K562 (cell line): ENCODE measurements around the gene MLLT1. TPM values are rescaled to one million over a fixed set of nuclear protein-coding genes. Genes with fewer than 3 reads are reported as not detected.

Experiments
- CCAR2 ChIP-seq: fragments of 200-400 bp; formaldehyde crosslinking; IDR thresholded peaks from 2 replicates; pipeline ENCODE4 v1.6.1; 2017; ENCODE audit warnings: mild to moderate bottlenecking, low read depth, low read length
- MIER1 ChIP-seq: fragments of 450-650 bp; IDR thresholded peaks from 2 replicates; pipeline ENCODE4 v1.6.1; 2016; ENCODE audit warnings: antibody characterized with exemption, mild to moderate bottlenecking, low read depth
- OTX1 ChIP-seq: fragments of 450-650 bp; formaldehyde crosslinking; IDR thresholded peaks from 2 replicates; pipeline ENCODE4 v1.4.0; 2022; ENCODE audit warnings: mild to moderate bottlenecking
- PCBP1 ChIP-seq: fragments of 200-400 bp; formaldehyde crosslinking; IDR thresholded peaks from 2 replicates; pipeline ENCODE4 v1.6.1; 2018; ENCODE audit warnings: mild to moderate bottlenecking, low read depth, low read length; ENCODE audit not compliant: poor library complexity, severe bottlenecking
- RFX1 ChIP-seq: fragments of 450-650 bp; IDR thresholded peaks from 2 replicates; pipeline ENCODE4 v1.6.1; 2016; ENCODE audit warnings: mild to moderate bottlenecking, moderate library complexity
- TCF3 ChIP-seq: sonication (generic); formaldehyde crosslinking; IDR thresholded peaks from 2 replicates; pipeline ENCODE4 v1.4.0; 2020; ENCODE audit warnings: mild to moderate bottlenecking, missing genetic modification reagents
- TEAD2 ChIP-seq: fragments of 450-650 bp; IDR thresholded peaks from 2 replicates; pipeline ENCODE4 v1.6.1; 2016; ENCODE audit warnings: missing genetic modification characterization, control low read depth, missing compliant biosample characterization
- TRIM28 ChIP-seq: fragments of 450-650 bp; IDR thresholded peaks from 2 replicates; pipeline ENCODE4 v1.6.1; 2017
- U2AF2 ChIP-seq: fragments of 200-400 bp; formaldehyde crosslinking; optimal IDR thresholded peaks from 2 replicates; pipeline ENCODE3; 2017; ENCODE audit warnings: low read depth, mild to moderate bottlenecking, low read length
- YY1 ChIP-seq, 3 experiments: IDR thresholded peaks; 2 replicates each; pipeline ENCODE4 v1.6.1; 2011; ENCODE audit warnings: low read length in 2 of 3, mild to moderate bottlenecking in 2 of 3, moderate library complexity in 2 of 3, borderline replicate concordance in 1 of 3, control low read depth in 1 of 3, low read depth in 1 of 3; ENCODE audit not compliant: insufficient read depth in 3 of 3, insufficient replicate concordance in 2 of 3, control insufficient read depth in 1 of 3, insufficient read length in 1 of 3; ENCODE audit errors: extremely low read depth in 1 of 3
- ZC3H8 ChIP-seq: fragments of 450-650 bp; IDR thresholded peaks from 2 replicates; pipeline ENCODE4 v1.6.1; 2017
- ZNF174 ChIP-seq: fragments of 250-450 bp; sonication (Bioruptor Pico); IDR thresholded peaks from 2 replicates; pipeline ENCODE4 v1.4.0; 2020; ENCODE audit warnings: mild to moderate bottlenecking
- ZNF408 ChIP-seq: fragments of 250-450 bp; sonication (Bioruptor Pico); IDR thresholded peaks from 2 replicates; pipeline ENCODE4 v1.4.0; 2020; ENCODE audit warnings: low read depth, mild to moderate bottlenecking, moderate library complexity
- ZNF668 ChIP-seq: fragments of 250-450 bp; sonication (Bioruptor Pico); IDR thresholded peaks from 2 replicates; pipeline ENCODE4 v1.8.0; 2022; ENCODE audit warnings: mild to moderate bottlenecking, inconsistent platforms
- polyA plus RNA-seq, 8 experiments: library from polyadenylated mRNA; depleted of rRNA in 4 of 8; stranded (reverse) in 5 of 8; unstranded in 3 of 8; fragments of >200 nt; fragmentation: Nextera tagmentation in 2 of 8; fragmentation: Illumina TruSeq in 1 of 8; extraction: Ambion mirVana in 2 of 8; extraction: Trizol in 1 of 8; gene quantifications; 2 replicates each; pipeline versions ENCODE4 v1.2.1 to v1.2.3, GENCODE V29; 2011 to 2014; ENCODE audit warnings: inconsistent platforms in 1 of 8, missing spikeins in 1 of 8
- total RNA-seq, 7 experiments: library from RNA; depleted of rRNA in 6 of 7; stranded (reverse); fragments of >200 nt in 6 of 7; fragmentation: Illumina TruSeq in 2 of 7; extraction: Trizol in 2 of 7; gene quantifications; 2 replicates each; pipeline versions ENCODE4 v1.2.1 to v1.2.3, GENCODE V29; 2011 to 2021; ENCODE audit warnings: low replicate concordance in 1 of 7
- TF ChIP-seq, protein P1 (sequence below): sonication (generic); formaldehyde crosslinking; IDR thresholded peaks from 2 replicates; pipeline ENCODE4 v1.8.0; 2022; ENCODE audit warnings: missing genetic modification reagents, mild to moderate bottlenecking, borderline replicate concordance
- TF ChIP-seq, protein P2 (sequence below): fragments of 450-650 bp; formaldehyde crosslinking; conservative IDR thresholded peaks from 2 replicates; pipeline ENCODE4 v1.4.0; 2022; ENCODE audit warnings: mild to moderate bottlenecking, missing genetic modification characterization
- TF ChIP-seq, protein P3 (sequence below): sonication (generic); formaldehyde crosslinking; IDR thresholded peaks from 2 replicates; pipeline ENCODE4 v1.8.0; 2022; ENCODE audit warnings: missing genetic modification reagents, mild to moderate bottlenecking, moderate library complexity, borderline replicate concordance
- TF ChIP-seq, protein P4 (sequence below), 2 experiments: IDR thresholded peaks; 2 replicates each; pipeline ENCODE4 v1.6.1; 2011; ENCODE audit warnings: borderline replicate concordance in 1 of 2, control low read depth in 1 of 2, low read depth in 1 of 2, low read length in 1 of 2, mild to moderate bottlenecking in 1 of 2, mixed read lengths in 1 of 2, moderate library complexity in 1 of 2; ENCODE audit not compliant: insufficient read depth in 1 of 2, insufficient read length in 1 of 2, poor library complexity in 1 of 2, severe bottlenecking in 1 of 2; ENCODE audit errors: extremely low read depth in 1 of 2
- TF ChIP-seq, protein P5 (sequence below): fragments of 200-400 bp; formaldehyde crosslinking; IDR thresholded peaks from 2 replicates; pipeline ENCODE4 v1.6.1; 2017; ENCODE audit warnings: mild to moderate bottlenecking, low read depth, low read length, moderate library complexity

Gene MLLT1
- total and polyA plus RNA-seq, 9 of the 15 experiments (the other 6 are each of a cell fraction or from before 2014, with no cell fraction given) = 0.23 to 63.5 (median 15.4) TPM

DNA sequence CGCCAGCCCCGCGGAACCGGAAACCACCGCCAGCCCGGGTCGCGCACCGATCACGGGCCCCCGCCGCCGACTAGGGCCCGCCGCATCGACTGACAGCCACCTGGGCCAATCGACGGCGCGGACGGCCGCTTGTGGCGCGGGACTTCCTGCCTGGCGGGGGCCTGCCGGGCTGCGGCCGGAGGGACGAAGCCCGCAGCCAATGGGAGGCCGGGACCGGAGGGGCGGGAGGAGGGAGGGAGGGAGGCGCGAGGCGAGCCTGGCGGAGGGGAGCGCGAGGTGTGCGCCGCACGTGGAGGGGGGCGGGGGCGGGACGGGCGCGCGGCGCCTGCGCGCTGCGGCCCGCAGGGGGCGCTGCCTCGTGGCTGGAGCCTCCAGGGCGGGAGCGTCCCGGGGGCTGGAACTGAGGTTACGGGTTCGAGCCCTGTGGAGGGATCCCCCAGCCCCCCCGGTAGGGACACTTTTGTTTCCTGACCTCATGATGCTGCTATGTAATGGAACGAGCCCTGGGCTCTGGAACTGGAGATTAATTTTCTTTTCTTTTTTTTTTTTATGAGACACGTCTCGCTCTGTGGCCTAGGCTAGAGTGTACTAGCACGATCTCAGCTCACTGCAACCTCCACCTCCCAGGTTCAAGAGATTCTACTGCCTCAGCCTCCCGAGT, at the start of gene MLLT1 (continued):
- no peak for TF ChIP-seq TEAD2 (tag)
- TF ChIP-seq, protein P1, sequence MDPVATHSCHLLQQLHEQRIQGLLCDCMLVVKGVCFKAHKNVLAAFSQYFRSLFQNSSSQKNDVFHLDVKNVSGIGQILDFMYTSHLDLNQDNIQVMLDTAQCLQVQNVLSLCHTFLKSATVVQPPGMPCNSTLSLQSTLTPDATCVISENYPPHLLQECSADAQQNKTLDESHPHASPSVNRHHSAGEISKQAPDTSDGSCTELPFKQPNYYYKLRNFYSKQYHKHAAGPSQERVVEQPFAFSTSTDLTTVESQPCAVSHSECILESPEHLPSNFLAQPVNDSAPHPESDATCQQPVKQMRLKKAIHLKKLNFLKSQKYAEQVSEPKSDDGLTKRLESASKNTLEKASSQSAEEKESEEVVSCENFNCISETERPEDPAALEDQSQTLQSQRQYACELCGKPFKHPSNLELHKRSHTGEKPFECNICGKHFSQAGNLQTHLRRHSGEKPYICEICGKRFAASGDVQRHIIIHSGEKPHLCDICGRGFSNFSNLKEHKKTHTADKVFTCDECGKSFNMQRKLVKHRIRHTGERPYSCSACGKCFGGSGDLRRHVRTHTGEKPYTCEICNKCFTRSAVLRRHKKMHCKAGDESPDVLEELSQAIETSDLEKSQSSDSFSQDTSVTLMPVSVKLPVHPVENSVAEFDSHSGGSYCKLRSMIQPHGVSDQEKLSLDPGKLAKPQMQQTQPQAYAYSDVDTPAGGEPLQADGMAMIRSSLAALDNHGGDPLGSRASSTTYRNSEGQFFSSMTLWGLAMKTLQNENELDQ (CRISPR knock-in tag) = no peak
- TF ChIP-seq, protein P2, sequence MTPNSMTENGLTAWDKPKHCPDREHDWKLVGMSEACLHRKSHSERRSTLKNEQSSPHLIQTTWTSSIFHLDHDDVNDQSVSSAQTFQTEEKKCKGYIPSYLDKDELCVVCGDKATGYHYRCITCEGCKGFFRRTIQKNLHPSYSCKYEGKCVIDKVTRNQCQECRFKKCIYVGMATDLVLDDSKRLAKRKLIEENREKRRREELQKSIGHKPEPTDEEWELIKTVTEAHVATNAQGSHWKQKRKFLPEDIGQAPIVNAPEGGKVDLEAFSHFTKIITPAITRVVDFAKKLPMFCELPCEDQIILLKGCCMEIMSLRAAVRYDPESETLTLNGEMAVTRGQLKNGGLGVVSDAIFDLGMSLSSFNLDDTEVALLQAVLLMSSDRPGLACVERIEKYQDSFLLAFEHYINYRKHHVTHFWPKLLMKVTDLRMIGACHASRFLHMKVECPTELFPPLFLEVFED (CRISPR knock-in tag) = no peak
- TF ChIP-seq CCAR2 = no peak
- no peak for TF ChIP-seq TCF3 (CRISPR knock-in tag)
- no peak for TF ChIP-seq TRIM28
- no peak for TF ChIP-seq ZNF668
- no peak for TF ChIP-seq ZNF408 (CRISPR knock-in tag)
- TF ChIP-seq, protein P3, sequence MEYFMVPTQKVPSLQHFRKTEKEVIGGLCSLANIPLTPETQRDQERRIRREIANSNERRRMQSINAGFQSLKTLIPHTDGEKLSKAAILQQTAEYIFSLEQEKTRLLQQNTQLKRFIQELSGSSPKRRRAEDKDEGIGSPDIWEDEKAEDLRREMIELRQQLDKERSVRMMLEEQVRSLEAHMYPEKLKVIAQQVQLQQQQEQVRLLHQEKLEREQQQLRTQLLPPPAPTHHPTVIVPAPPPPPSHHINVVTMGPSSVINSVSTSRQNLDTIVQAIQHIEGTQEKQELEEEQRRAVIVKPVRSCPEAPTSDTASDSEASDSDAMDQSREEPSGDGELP = peak; percentile 56
- TF ChIP-seq ZNF174 (CRISPR knock-in tag) = no peak
- TF ChIP-seq, protein P4, sequence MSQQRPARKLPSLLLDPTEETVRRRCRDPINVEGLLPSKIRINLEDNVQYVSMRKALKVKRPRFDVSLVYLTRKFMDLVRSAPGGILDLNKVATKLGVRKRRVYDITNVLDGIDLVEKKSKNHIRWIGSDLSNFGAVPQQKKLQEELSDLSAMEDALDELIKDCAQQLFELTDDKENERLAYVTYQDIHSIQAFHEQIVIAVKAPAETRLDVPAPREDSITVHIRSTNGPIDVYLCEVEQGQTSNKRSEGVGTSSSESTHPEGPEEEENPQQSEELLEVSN (IDR thresholded peaks at IDR 0.05; ENCODE audit: borderline replicate concordance in 1 of 2, extremely low read depth in 1 of 2, insufficient read depth in 1 of 2, insufficient read length in 1 of 2, low read depth in 1 of 2, low read length in 1 of 2, poor library complexity in 1 of 2, severe bottlenecking in 1 of 2) = peak; percentile 94 to 100
- no peak for TF ChIP-seq OTX1 (CRISPR knock-in tag)
- peak; percentile 68 for TF ChIP-seq PCBP1
- TF ChIP-seq MIER1 = 0 out of 2 replicates have a peak, but pooled peaks have one; percentile 39
- no peak for TF ChIP-seq YY1 (IDR thresholded peaks at IDR 0.05; ENCODE audit: borderline replicate concordance in 1 of 3, control insufficient read depth in 1 of 3, extremely low read depth in 1 of 3, insufficient read depth in 3 of 3, insufficient read length in 1 of 3, insufficient replicate concordance in 2 of 3, low read depth in 1 of 3, low read length in 2 of 3)
- no peak for TF ChIP-seq RFX1
- 0 out of 2 replicates have a peak, but pooled peaks have one; percentile 43 for TF ChIP-seq ZC3H8
- TF ChIP-seq, protein P5, sequence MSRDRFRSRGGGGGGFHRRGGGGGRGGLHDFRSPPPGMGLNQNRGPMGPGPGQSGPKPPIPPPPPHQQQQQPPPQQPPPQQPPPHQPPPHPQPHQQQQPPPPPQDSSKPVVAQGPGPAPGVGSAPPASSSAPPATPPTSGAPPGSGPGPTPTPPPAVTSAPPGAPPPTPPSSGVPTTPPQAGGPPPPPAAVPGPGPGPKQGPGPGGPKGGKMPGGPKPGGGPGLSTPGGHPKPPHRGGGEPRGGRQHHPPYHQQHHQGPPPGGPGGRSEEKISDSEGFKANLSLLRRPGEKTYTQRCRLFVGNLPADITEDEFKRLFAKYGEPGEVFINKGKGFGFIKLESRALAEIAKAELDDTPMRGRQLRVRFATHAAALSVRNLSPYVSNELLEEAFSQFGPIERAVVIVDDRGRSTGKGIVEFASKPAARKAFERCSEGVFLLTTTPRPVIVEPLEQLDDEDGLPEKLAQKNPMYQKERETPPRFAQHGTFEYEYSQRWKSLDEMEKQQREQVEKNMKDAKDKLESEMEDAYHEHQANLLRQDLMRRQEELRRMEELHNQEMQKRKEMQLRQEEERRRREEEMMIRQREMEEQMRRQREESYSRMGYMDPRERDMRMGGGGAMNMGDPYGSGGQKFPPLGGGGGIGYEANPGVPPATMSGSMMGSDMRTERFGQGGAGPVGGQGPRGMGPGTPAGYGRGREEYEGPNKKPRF = no peak
- no peak for TF ChIP-seq U2AF2
